Vagina (tissue), 2 donors: ENCODE data around the gene SH2D7. TPM values are rescaled to one million over a fixed set of nuclear protein-coding genes. Genes with fewer than 3 reads are reported as not detected.

Source experiments
- DNase-seq, 2 donors: peaks; one replicate each; pipeline ENCODE4 v3.0.0-alpha.2; 2017; ENCODE audit errors: extremely low spot score in 2 of 2
- H3K27ac ChIP-seq: fragments of 200-600 bp; sonication (generic); one replicate; pipeline ENCODE4 v1.5.1; 2019
- H3K27me3 ChIP-seq: fragments of 200-600 bp; sonication (generic); one replicate; pipeline ENCODE4 v1.5.1; 2019
- H3K36me3 ChIP-seq, 2 donors: fragments of 200-600 bp; sonication (generic); one replicate each; pipeline ENCODE4 v1.5.1; 2017 to 2019
- H3K4me1 ChIP-seq: fragments of 200-600 bp; sonication (generic); one replicate; pipeline ENCODE4 v1.5.1; 2019
- H3K4me3 ChIP-seq, 2 donors: fragments of 200-600 bp; sonication (generic); 1 replicate in 1 of 2; 2 replicates in 1 of 2; pipeline ENCODE4 v1.5.1; 2016 to 2019
- H3K9me3 ChIP-seq: fragments of 200-600 bp; sonication (generic); one replicate; pipeline ENCODE4 v1.5.1; 2019
- CTCF ChIP-seq, 3 experiments: fragments of 450-650 bp in 2 of 3; fragments of 200-600 bp in 1 of 3; sonication (generic) in 1 of 3; IDR thresholded peaks; one replicate each; pipeline ENCODE4 v1.5.1; 2017 to 2019; ENCODE audit warnings: antibody characterized with exemption in 3 of 3, mild to moderate bottlenecking in 2 of 3, moderate library complexity in 2 of 3
- POLR2A ChIP-seq, 2 donors: fragments of 450-650 bp; IDR thresholded peaks; one replicate each; pipeline ENCODE4 v1.6.1; 2017; ENCODE audit warnings: antibody characterized with exemption in 2 of 2, mild to moderate bottlenecking in 2 of 2, moderate library complexity in 2 of 2
- POLR2AphosphoS5 ChIP-seq, 2 donors: sonication (generic); formaldehyde crosslinking; IDR thresholded peaks; one replicate each; pipeline ENCODE4 v1.9.0; 2017; ENCODE audit warnings: antibody characterized with exemption in 2 of 2, mild to moderate bottlenecking in 2 of 2, low read depth in 1 of 2; ENCODE audit not compliant: insufficient read depth in 1 of 2
- intact Hi-C: fragments of 100-400 bp; cut with DNase I; formaldehyde crosslinking; loops from one replicate; pipeline ENCODE4 v1.15.1; 2023
- total RNA-seq: library from RNA; depleted of rRNA; stranded (reverse); fragments of >200 nt; gene quantifications from one replicate; pipeline ENCODE4 v1.2.3, GENCODE V29; 2016

SH2D7 gene
- total RNA-seq = not detected

GRCh38 chr15:78092261-78093041 is at the start of gene SH2D7:
Gene SH2D7, plus strand, starts transcription at chr15:78092561. Its CDS starts 24 bp downstream, at chr15:78092585.
- H3K4me3 ChIP-seq = no peak within 1 kb of the TSS
- peaks cover 13% of the 10 kb centered on the region for H3K4me1 ChIP-seq
- no peak within 1 kb of the TSS for H3K27ac ChIP-seq
- H3K27me3 ChIP-seq = no peaks in the 10 kb centered on the region
- intact Hi-C loops = no loop called here
- H3K36me3 ChIP-seq = no peaks in the 10 kb centered on the region
- no peak for DNase-seq
- TF ChIP-seq CTCF (IDR thresholded peaks at IDR 0.05) (no peak), POLR2A (IDR thresholded peaks at IDR 0.05) (no peak), POLR2AphosphoS5 (IDR thresholded peaks at IDR 0.05; ENCODE audit: insufficient read depth in 1 of 2, low read depth in 1 of 2) (no peak)
- no peaks in the 10 kb centered on the region for H3K9me3 ChIP-seq

GRCh38 chr15:78044407-78045155 is 47.8 kb upstream of the SH2D7 start:
- Histone ChIP-seq H3K27ac (peak overlapping the region; percentile 80), H3K4me3 (no peak overlapping the region), H3K4me1 (peaks cover 60% of the 10 kb centered on the region), H3K27me3 (no peaks in the 10 kb centered on the region), H3K9me3 (no peaks in the 10 kb centered on the region), H3K36me3 (peaks cover 0 to 19% of the 10 kb centered on the region in 2 donors)
- intact Hi-C loops = no loop called here
- no peak for DNase-seq
- TF ChIP-seq POLR2A (IDR thresholded peaks at IDR 0.05) (no peak), POLR2AphosphoS5 (IDR thresholded peaks at IDR 0.05; ENCODE audit: insufficient read depth in 1 of 2, low read depth in 1 of 2) (no peak), CTCF (IDR thresholded peaks at IDR 0.05) (no peak)

GRCh38 chr15:78045189-78045588 is 47.2 kb upstream of the SH2D7 start:
- H3K27ac ChIP-seq = peak overlapping the region; percentile 80
- TF ChIP-seq POLR2A (IDR thresholded peaks at IDR 0.05) = no peak
- no peak for TF ChIP-seq CTCF (IDR thresholded peaks at IDR 0.05)
- no peak for TF ChIP-seq POLR2AphosphoS5 (IDR thresholded peaks at IDR 0.05; ENCODE audit: insufficient read depth in 1 of 2, low read depth in 1 of 2)
- DNase-seq = no peak
- intact Hi-C loops = no loop called here
- H3K4me1 ChIP-seq = peaks cover 60% of the 10 kb centered on the region
- H3K4me3 ChIP-seq = no peak overlapping the region
- H3K36me3 ChIP-seq = peaks cover 0 to 19% of the 10 kb centered on the region in 2 donors
- H3K27me3 ChIP-seq = no peaks in the 10 kb centered on the region
- no peaks in the 10 kb centered on the region for H3K9me3 ChIP-seq

- DNase-seq = no peak
- Histone ChIP-seq H3K27ac (peak overlapping the region; percentile 80), H3K4me3 (no peak overlapping the region), H3K27me3 (no peaks in the 10 kb centered on the region), H3K4me1 (peaks cover 73% of the 10 kb centered on the region), H3K9me3 (no peaks in the 10 kb centered on the region), H3K36me3 (peaks cover 0 to 19% of the 10 kb centered on the region in 2 donors)
- intact Hi-C loops = no loop called here
- TF ChIP-seq POLR2AphosphoS5 (IDR thresholded peaks at IDR 0.05; ENCODE audit: insufficient read depth in 1 of 2, low read depth in 1 of 2) (no peak), POLR2A (IDR thresholded peaks at IDR 0.05) (no peak), CTCF (IDR thresholded peaks at IDR 0.05) (no peak)
These were observed 45.5 kb upstream of the SH2D7 start for GRCh38 chr15:78046796-78047341.
